ENCODE data around the gene TSPAN5. TPM values are rescaled to one million over a fixed set of nuclear protein-coding genes. Genes with fewer than 3 reads are reported as not detected.

TSPAN5 gene
- total RNA-seq, 1 experiment from 2014 or later = 41.8 TPM

- ChIA-PET POLR2A (ENCODE audit: unreplicated experiment) (interaction anchor here (0.6 to 0.7 kb wide), 2 partner anchors 52 to 53 kb away, joined by 4 to 10 read pairs; no protein-coding TSS in a partner anchor), CTCF (interaction anchor here (0.5 kb wide), 1 partner anchor 40 kb away, joined by 4 read pairs; no protein-coding TSS in a partner anchor)
- Histone ChIP-seq H3K27ac (ENCODE audit: low read length) (no peak overlapping the region), H3K36me3 (ENCODE audit: low read depth, low read length) (no peaks in the 10 kb centered on the region), H2AFZ (ENCODE audit: low read length) (no peak overlapping the region), H3F3A (ENCODE audit: low read length, unreplicated experiment) (peaks cover 9% of the 10 kb centered on the region), H3K27me3 (ENCODE audit: low read length) (no peaks in the 10 kb centered on the region), H3K9me3 (ENCODE audit: low read length) (no peaks in the 10 kb centered on the region), H4K20me1 (ENCODE audit: low read length) (no peaks in the 10 kb centered on the region), H3K4me1 (ENCODE audit: insufficient read depth, low read length) (peaks cover 40% of the 10 kb centered on the region), H3K4me2 (ENCODE audit: low read length) (no peak overlapping the region), H3K4me3 (ENCODE audit: low read length) (no peak overlapping the region), H3K9ac (ENCODE audit: low read length) (no peak overlapping the region), H3K79me2 (ENCODE audit: low read length) (no peaks in the 10 kb centered on the region), H3K9me2 (replicated peaks; ENCODE audit: low read length) (no peaks in the 10 kb centered on the region)
- no peak for TF ChIP-seq EZH2 (IDR thresholded peaks at IDR 0.05; ENCODE audit: low read length, unreplicated experiment)
- TF ChIP-seq, protein P1, sequence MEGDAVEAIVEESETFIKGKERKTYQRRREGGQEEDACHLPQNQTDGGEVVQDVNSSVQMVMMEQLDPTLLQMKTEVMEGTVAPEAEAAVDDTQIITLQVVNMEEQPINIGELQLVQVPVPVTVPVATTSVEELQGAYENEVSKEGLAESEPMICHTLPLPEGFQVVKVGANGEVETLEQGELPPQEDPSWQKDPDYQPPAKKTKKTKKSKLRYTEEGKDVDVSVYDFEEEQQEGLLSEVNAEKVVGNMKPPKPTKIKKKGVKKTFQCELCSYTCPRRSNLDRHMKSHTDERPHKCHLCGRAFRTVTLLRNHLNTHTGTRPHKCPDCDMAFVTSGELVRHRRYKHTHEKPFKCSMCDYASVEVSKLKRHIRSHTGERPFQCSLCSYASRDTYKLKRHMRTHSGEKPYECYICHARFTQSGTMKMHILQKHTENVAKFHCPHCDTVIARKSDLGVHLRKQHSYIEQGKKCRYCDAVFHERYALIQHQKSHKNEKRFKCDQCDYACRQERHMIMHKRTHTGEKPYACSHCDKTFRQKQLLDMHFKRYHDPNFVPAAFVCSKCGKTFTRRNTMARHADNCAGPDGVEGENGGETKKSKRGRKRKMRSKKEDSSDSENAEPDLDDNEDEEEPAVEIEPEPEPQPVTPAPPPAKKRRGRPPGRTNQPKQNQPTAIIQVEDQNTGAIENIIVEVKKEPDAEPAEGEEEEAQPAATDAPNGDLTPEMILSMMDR (conservative IDR thresholded peaks at IDR 0.05; ENCODE audit: low read depth, low read length) = no peak
- no peak for TF ChIP-seq EZH2phosphoT487 (IDR thresholded peaks at IDR 0.05; ENCODE audit: borderline replicate concordance, low read length)
- DNase-seq (peak; percentile 14), ATAC-seq (no peak)
- intact Hi-C loops (cut with micrococcal nuclease) = loop anchor here (5.0 to 10.0 kb wide), 2 partner anchors 171 to 289 kb away; partner anchors contain the start of genes RAP1GDS1 and STPG2
- no TSS peak for BruUV-seq (replicated peaks)
These were observed 224.7 kb downstream of the TSPAN5 start for GRCh38 chr4:98433691-98434090.

DNA sequence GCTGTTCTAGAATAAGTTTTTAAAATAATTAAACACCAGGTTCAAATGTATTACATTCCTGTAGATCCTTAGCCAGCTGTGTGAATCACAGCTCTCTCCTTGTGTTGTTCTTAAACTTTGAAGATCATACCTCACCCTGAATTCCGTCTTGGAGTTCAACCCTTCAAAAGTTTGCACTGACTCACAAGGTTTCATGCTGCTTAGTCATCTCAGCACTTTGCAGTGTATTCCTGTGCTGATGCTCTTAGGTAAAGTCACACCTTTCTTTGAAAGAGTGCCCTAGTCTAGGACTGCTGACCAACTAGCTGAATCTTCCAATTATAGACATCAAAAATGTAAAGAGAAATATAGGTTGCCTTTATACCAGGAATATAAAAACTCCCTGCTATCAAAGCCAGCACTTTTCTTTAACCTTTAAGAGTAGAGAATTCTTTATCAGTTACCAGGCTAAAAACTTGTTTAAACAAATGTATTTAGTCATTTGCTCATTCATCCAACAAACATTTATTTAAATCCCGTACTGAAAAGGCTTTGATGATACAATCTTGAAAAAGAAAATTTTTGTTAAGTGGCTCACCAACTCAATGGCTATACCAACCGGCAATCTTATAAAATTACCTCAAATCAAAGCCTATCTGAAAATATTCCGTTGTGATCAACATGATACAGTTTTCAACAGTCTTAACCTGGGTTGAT lies 227.6 kb downstream of the TSPAN5 start:
- peak overlapping the region; percentile 77 for H3K4me2 ChIP-seq (ENCODE audit: low read length)
- no peaks in the 10 kb centered on the region for H3K9me2 ChIP-seq (replicated peaks; ENCODE audit: low read length)
- ATAC-seq = peak; percentile 97
- H3K27ac ChIP-seq (ENCODE audit: low read length) = peak overlapping the region; percentile 82
- H3K9me3 ChIP-seq (ENCODE audit: low read length) = no peaks in the 10 kb centered on the region
- TF ChIP-seq EZH2phosphoT487 (IDR thresholded peaks at IDR 0.05; ENCODE audit: borderline replicate concordance, low read length) = no peak
- TF ChIP-seq, protein P1 (conservative IDR thresholded peaks at IDR 0.05; ENCODE audit: low read depth, low read length) = no peak
- TF ChIP-seq EZH2 (IDR thresholded peaks at IDR 0.05; ENCODE audit: low read length, unreplicated experiment) = no peak
- peak overlapping the region; percentile 24; the same call in 1 of the 2 replicates for H3K9ac ChIP-seq (ENCODE audit: low read length)
- H3K27me3 ChIP-seq (ENCODE audit: low read length) = no peaks in the 10 kb centered on the region
- peaks cover 40% of the 10 kb centered on the region for H3K4me1 ChIP-seq (ENCODE audit: insufficient read depth, low read length)
- no peaks in the 10 kb centered on the region for H3K79me2 ChIP-seq (ENCODE audit: low read length)
- H3K4me3 ChIP-seq (ENCODE audit: low read length) = peak overlapping the region; percentile 46
- peaks cover 9% of the 10 kb centered on the region for H3F3A ChIP-seq (ENCODE audit: low read length, unreplicated experiment)
- ChIA-PET POLR2A (ENCODE audit: unreplicated experiment) (interaction anchor here (0.6 to 0.8 kb wide), 2 partner anchors 229 to 282 kb away, joined by 5 read pairs; no protein-coding TSS in a partner anchor), CTCF (interaction anchor here (0.8 kb wide), 1 partner anchor 318 kb away, joined by 3 read pairs; no protein-coding TSS in a partner anchor)
- H2AFZ ChIP-seq (ENCODE audit: low read length) = peak overlapping the region; percentile 19; the same call in 1 of the 2 replicates
- no TSS peak for BruUV-seq (replicated peaks)
- intact Hi-C loops (cut with micrococcal nuclease) = loop anchor here (5.0 to 10.0 kb wide), 2 partner anchors 169 to 286 kb away; partner anchors contain the start of genes RAP1GDS1 and STPG2
- H4K20me1 ChIP-seq (ENCODE audit: low read length) = no peaks in the 10 kb centered on the region
- no peaks in the 10 kb centered on the region for H3K36me3 ChIP-seq (ENCODE audit: low read depth, low read length)
- DNase-seq = peak; percentile 93

DNA sequence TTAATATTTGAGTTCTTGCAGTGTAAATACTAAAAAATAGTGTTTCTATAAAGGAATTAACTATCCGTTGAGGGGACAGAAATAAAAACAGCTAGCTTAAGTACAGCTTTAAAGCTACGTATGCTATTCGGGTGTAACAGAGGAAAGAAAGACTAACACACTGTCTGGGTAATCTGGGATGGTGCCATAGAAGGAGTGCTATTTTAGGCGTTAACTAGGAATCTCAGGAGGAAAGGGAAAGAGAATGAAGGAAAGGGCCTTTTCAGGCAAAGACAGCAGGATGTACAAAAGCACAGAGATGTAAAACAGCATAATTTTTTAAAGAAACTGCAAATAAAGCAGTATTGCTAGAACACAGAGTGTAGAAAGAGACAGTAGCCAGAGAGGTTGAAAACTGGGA lies 235.4 kb downstream of the TSPAN5 start:
- Histone ChIP-seq H3K79me2 (ENCODE audit: low read length) (no peaks in the 10 kb centered on the region), H3K27me3 (ENCODE audit: low read length) (no peaks in the 10 kb centered on the region), H3K27ac (ENCODE audit: low read length) (no peak overlapping the region), H3K4me3 (ENCODE audit: low read length) (no peak overlapping the region), H3K4me1 (ENCODE audit: insufficient read depth, low read length) (no peaks in the 10 kb centered on the region), H3F3A (ENCODE audit: low read length, unreplicated experiment) (no peaks in the 10 kb centered on the region), H3K4me2 (ENCODE audit: low read length) (no peak overlapping the region), H3K9me3 (ENCODE audit: low read length) (no peaks in the 10 kb centered on the region), H3K9ac (ENCODE audit: low read length) (no peak overlapping the region), H4K20me1 (ENCODE audit: low read length) (no peaks in the 10 kb centered on the region), H2AFZ (ENCODE audit: low read length) (no peak overlapping the region), H3K36me3 (ENCODE audit: low read depth, low read length) (no peaks in the 10 kb centered on the region), H3K9me2 (replicated peaks; ENCODE audit: low read length) (no peaks in the 10 kb centered on the region)
- intact Hi-C loops (cut with micrococcal nuclease) = no loop called here
- ChIA-PET POLR2A (ENCODE audit: unreplicated experiment) (no interaction called here), CTCF (no interaction called here)
- TF ChIP-seq, protein P1 (conservative IDR thresholded peaks at IDR 0.05; ENCODE audit: low read depth, low read length) = no peak
- TF ChIP-seq EZH2 (IDR thresholded peaks at IDR 0.05; ENCODE audit: low read length, unreplicated experiment) = no peak
- no peak for TF ChIP-seq EZH2phosphoT487 (IDR thresholded peaks at IDR 0.05; ENCODE audit: borderline replicate concordance, low read length)
- no peak for DNase-seq
- no TSS peak for BruUV-seq (replicated peaks)
- ATAC-seq = no peak
